Thyroid gland (tissue), 4 donors: Measurements from ENCODE around the gene VGLL3. TPM values are rescaled to one million over a fixed set of nuclear protein-coding genes. Genes with fewer than 3 reads are reported as not detected.
A peak's percentile ranks its signal among the peaks of the same experiment; 100 is the strongest.

ENCODE experiments used
- DNase-seq, 2 donors: peaks; one replicate each; pipeline ENCODE4 v3.0.0-alpha.2; 2019
- H3K27ac ChIP-seq, 3 donors: fragments of 200-600 bp; sonication (generic); 1 replicate in 2 of 3; 2 replicates in 1 of 3; pipeline ENCODE4 v1.5.1; 2016 to 2019; ENCODE audit warnings: mild to moderate bottlenecking in 1 of 3, moderate library complexity in 1 of 3
- H3K27me3 ChIP-seq: fragments of 200-600 bp; sonication (generic); one replicate; pipeline ENCODE4 v1.5.1; 2019
- H3K36me3 ChIP-seq, 2 donors: fragments of 200-600 bp; sonication (generic); one replicate each; pipeline ENCODE4 v1.5.1; 2016 to 2019
- H3K4me1 ChIP-seq, 2 donors: fragments of 200-600 bp; sonication (generic); one replicate each; pipeline ENCODE4 v1.5.1; 2017 to 2019
- H3K4me3 ChIP-seq, 3 donors: fragments of 200-600 bp; sonication (generic); replicated peaks in 1 of 3; 1 replicate in 2 of 3; 2 replicates in 1 of 3; pipeline ENCODE4 v1.5.1; 2016; ENCODE audit warnings: mild to moderate bottlenecking in 1 of 3
- H3K9me3 ChIP-seq: fragments of 200-600 bp; sonication (generic); one replicate; pipeline ENCODE4 v1.5.1; 2017
- POLR2A ChIP-seq, 2 donors: fragments of 450-650 bp; IDR thresholded peaks; one replicate each; pipeline ENCODE4 v1.6.1; 2017; ENCODE audit warnings: antibody characterized with exemption in 2 of 2, mild to moderate bottlenecking in 2 of 2, moderate library complexity in 1 of 2
- WGBS, 2 donors: methylation state at CpG; one replicate each; pipeline ENCODE4 v1.1.5; 2017; 5-methylcytosine and 5-hydroxymethylcytosine counted together
- intact Hi-C: fragments of 100-400 bp; cut with DNase I; formaldehyde crosslinking; loops from one replicate; pipeline ENCODE4 v1.15.1; 2023
- total RNA-seq, 4 donors: library from RNA; depleted of rRNA; stranded (reverse); fragments of >200 nt; gene quantifications; one replicate each; pipeline ENCODE4 v1.2.3, GENCODE V29; 2016
- TF ChIP-seq, protein P1 (sequence below), 6 experiments: fragments of 200-600 bp in 3 of 6; fragments of 450-650 bp in 3 of 6; sonication (generic) in 3 of 6; IDR thresholded peaks; one replicate each; pipeline ENCODE4 v1.5.1; 2016 to 2019; ENCODE audit warnings: antibody characterized with exemption in 6 of 6, mild to moderate bottlenecking in 2 of 6, inconsistent platforms in 1 of 6, moderate library complexity in 1 of 6

The VGLL3 gene
- total RNA-seq, 4 donors from 2014 or later = 3.0 to 18.7 (median 12.7) TPM

DNA sequence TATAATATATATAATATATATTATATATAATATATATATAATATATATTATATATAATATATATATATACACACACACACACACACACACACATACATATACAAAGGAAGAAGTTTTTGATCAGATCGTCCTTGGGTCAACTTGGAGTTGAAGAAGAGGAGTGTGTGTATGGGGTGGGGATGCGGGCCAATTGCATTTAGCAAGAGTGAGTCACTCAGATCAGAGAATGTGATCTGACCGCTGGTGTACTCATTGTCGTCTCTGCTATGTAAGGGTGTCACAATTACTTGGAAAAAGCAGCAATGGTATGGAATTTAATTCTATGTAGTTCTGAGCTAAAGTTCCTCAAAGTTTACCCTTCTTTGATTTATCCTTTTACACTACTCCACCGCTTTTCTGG is 4.6 kb upstream of the VGLL3 start:
- intact Hi-C loops = no loop called here
- DNase-seq = no peak
- Histone ChIP-seq H3K4me3 (no peak overlapping the region), H3K36me3 (no peaks in the 10 kb centered on the region), H3K27me3 (no peaks in the 10 kb centered on the region), H3K4me1 (no peaks in the 10 kb centered on the region), H3K27ac (no peak overlapping the region), H3K9me3 (no peaks in the 10 kb centered on the region)
- WGBS, 2 donors = 83 to 91% methylated on average over 5 of the region's 5 CpGs
- TF ChIP-seq, protein P1, sequence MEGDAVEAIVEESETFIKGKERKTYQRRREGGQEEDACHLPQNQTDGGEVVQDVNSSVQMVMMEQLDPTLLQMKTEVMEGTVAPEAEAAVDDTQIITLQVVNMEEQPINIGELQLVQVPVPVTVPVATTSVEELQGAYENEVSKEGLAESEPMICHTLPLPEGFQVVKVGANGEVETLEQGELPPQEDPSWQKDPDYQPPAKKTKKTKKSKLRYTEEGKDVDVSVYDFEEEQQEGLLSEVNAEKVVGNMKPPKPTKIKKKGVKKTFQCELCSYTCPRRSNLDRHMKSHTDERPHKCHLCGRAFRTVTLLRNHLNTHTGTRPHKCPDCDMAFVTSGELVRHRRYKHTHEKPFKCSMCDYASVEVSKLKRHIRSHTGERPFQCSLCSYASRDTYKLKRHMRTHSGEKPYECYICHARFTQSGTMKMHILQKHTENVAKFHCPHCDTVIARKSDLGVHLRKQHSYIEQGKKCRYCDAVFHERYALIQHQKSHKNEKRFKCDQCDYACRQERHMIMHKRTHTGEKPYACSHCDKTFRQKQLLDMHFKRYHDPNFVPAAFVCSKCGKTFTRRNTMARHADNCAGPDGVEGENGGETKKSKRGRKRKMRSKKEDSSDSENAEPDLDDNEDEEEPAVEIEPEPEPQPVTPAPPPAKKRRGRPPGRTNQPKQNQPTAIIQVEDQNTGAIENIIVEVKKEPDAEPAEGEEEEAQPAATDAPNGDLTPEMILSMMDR (IDR thresholded peaks at IDR 0.05) = no peak
- TF ChIP-seq POLR2A (IDR thresholded peaks at IDR 0.05) = no peak

DNA sequence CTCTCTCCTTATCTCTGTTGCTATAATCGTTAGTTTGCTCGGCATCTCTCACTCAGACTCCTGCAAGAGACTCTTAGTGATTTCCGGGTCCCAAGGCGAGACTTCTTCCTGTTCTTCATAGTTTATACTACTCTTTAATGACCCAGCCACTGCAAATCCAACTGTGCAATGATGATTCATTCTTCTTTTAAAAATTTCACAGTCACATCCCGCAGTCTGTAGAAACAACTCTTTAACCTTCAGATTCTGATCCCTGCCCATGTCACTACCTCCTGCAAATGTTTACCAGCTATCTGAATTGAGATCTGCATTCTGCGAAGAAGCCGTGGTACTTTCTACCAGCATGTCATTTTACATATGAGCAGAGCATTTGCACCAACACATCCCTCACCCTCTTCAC is 2.8 kb upstream of the VGLL3 start:
- 59 to 62% methylated on average over 7 of the region's 7 CpGs for WGBS, 2 donors
- Histone ChIP-seq H3K4me1 (no peaks in the 10 kb centered on the region), H3K36me3 (no peaks in the 10 kb centered on the region), H3K27ac (no peak overlapping the region), H3K9me3 (no peaks in the 10 kb centered on the region), H3K27me3 (no peaks in the 10 kb centered on the region), H3K4me3 (no peak overlapping the region)
- TF ChIP-seq POLR2A (IDR thresholded peaks at IDR 0.05) = no peak
- TF ChIP-seq, protein P1 (IDR thresholded peaks at IDR 0.05) = no peak
- no peak for DNase-seq
- intact Hi-C loops = no loop called here

DNA sequence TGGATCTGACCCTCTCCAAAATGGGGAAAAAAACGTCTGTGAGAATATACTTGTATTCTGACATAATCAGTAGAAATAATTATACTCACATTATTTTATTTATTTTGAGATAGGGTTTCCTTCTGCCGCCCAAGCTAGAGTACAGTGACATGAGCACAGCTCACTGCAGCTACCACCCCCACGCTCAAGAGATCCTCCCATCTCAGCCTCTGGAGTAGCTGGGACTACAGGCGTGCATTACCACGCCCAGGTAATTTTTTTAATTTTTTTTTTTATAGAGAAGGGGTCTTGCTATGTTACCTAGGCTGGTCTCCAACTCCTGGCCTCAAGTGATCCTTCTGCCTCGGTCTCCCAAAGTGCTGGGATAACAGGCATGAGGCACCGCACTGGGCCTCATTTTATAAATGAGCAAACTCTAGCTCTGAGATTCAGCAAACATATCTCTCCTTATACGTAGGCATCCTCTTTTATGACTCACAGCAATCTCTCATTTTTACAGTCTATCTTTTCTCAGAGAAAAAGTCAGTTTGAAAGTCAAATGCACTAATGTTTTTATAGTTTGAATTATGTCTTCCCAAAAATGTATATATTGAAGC is 989 bp upstream of the VGLL3 start:
- Histone ChIP-seq H3K4me1 (no peaks in the 10 kb centered on the region), H3K27me3 (no peaks in the 10 kb centered on the region), H3K4me3 (no peak overlapping the region), H3K9me3 (no peaks in the 10 kb centered on the region), H3K27ac (peak overlapping the region in 2 of 3 donors; percentile 59 to 69), H3K36me3 (no peaks in the 10 kb centered on the region)
- no peak for DNase-seq
- intact Hi-C loops = no loop called here
- 69 to 77% methylated on average over 8 of the region's 8 CpGs for WGBS, 2 donors
- TF ChIP-seq POLR2A (IDR thresholded peaks at IDR 0.05) = no peak
- TF ChIP-seq, protein P1 (IDR thresholded peaks at IDR 0.05) = no peak

DNA sequence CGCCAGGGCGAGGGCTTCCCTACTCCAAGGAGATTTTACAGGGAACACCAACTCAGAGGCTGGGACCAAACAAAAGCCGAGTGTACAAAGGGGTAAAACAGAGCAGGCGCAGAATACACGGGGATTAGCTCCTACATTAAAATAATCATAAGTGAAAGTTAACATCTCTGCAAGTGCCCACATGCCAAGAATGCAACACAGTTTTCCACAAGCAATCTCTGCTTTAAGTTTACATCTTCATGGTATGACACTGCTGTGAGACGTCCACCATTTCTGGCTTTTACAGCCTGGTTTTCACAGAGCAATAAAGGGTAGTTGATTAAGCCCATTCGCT is 500 bp upstream of the VGLL3 start:
- WGBS, 2 donors = 11 to 13% methylated on average over 5 to 7 of the region's 7 CpGs
- no peak for TF ChIP-seq POLR2A (IDR thresholded peaks at IDR 0.05)
- TF ChIP-seq, protein P1 (IDR thresholded peaks at IDR 0.05) = no peak

DNA sequence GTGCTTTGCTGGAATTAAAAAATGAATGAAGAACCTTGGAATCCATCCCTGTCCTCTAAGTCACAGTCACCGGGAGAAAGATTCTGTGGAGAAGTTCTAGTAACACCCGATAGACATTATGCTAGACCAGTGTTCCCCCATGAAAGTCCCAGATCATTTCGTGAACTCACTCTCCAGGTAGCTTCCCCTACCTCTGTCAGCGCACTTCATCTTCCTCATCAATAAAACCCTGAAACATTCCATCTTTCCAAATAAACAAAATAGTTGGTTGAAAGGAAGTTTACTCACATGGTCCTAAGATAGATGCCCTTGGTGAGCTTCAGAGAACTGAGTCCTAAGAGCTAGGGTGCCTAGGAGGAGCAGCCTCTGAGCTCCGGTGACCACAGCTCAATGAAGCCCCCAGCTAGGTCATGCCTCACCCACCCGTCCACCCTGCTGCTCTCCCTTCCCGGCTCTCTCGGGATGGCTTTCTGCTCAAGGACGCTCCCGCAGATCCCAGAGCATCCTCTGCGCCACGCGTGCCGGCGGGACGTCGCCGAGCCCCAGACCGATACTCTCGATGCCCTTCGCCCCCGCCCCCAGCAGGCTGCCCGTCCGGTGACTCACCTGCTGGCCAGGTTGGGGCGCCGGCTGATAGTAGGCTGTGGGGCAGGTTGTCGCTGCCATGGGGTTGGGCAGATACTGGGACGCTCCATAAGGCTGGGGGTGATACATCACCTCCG is 776 bp downstream of the VGLL3 start:
- peak; percentile 24 to 30 for DNase-seq
- WGBS, 2 donors = 19 to 33% methylated on average over 7 to 12 of the region's 29 CpGs
- intact Hi-C loops = no loop called here

More for the DNA sequence above, 500 bp upstream of the VGLL3 start:
- H3K36me3 ChIP-seq = no peaks in the 10 kb centered on the region
- intact Hi-C loops = no loop called here
- no peaks in the 10 kb centered on the region for H3K27me3 ChIP-seq
- peak overlapping the region; percentile 24 to 54 (median 49) for H3K4me3 ChIP-seq
- no peaks in the 10 kb centered on the region for H3K9me3 ChIP-seq
- H3K27ac ChIP-seq = peak overlapping the region in 2 of 3 donors; percentile 59 to 69
- DNase-seq = no peak
- no peaks in the 10 kb centered on the region for H3K4me1 ChIP-seq

More for the DNA sequence above, 776 bp downstream of the VGLL3 start:
- H3K27me3 ChIP-seq = no peaks in the 10 kb centered on the region
- H3K36me3 ChIP-seq = no peaks in the 10 kb centered on the region
- no peak for TF ChIP-seq POLR2A (IDR thresholded peaks at IDR 0.05)
- TF ChIP-seq, protein P1 (IDR thresholded peaks at IDR 0.05) = no peak
- peak overlapping the region in 2 of 3 donors; percentile 59 to 69 for H3K27ac ChIP-seq
- no peaks in the 10 kb centered on the region for H3K4me1 ChIP-seq
- peak overlapping the region; percentile 24 to 54 (median 49) for H3K4me3 ChIP-seq
- H3K9me3 ChIP-seq = no peaks in the 10 kb centered on the region
